ENCODE measurements around the gene KHNYN.
"Not testable (repeated sequence)": the region's sequence is repeated elsewhere in the genome, so short reads cannot be mapped to it uniquely, and the experiment has no call there.

Gene KHNYN

DNA sequence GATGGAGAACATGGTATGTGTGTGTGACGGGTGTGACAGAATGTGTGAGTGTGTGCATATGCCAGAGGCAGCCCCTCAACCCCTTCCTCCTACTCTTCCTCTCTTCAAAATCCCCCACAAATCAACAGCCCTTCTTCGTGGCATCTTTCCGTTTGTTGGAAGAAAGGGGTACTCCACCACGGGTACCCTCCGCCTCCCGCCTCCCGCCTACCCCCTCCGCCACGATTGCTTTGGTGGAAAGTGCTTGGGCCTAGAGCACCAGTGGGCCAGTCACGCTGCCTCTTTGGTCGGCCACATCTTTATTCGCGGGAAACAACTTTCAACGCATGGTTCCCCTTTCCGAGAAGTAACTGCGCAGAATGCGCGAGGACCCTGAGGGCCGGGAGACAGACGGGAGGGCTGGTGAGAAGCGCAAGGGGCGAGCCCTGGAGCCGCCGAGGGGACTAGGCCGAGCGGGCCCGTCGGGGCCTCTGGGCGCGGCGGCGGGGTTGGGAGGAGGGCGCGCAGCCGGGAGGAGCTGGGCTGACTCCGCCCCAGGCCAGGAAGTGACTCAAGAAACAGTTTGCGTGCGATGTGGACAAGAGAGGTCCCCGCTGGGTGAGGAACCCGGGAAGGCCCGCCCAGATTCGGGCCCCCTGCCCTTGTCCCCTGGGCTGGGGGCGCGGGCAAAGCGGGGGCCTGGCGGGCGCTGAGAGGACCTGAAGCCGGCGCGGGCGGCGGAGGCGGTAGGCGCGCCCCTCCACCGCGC is at the start of gene KHNYN, which contains the start of gene CBLN3:
TSS of gene KHNYN (plus strand) at position 560 of the 748 bp plus-strand sequence. CDS start 777 bp downstream, outside the sequence.
TSS of gene CBLN3 (minus strand) at position 274 of the 748 bp plus-strand sequence. CDS start 614 bp downstream, outside the sequence.
- DNase-seq = peak; percentile 91

DNA sequence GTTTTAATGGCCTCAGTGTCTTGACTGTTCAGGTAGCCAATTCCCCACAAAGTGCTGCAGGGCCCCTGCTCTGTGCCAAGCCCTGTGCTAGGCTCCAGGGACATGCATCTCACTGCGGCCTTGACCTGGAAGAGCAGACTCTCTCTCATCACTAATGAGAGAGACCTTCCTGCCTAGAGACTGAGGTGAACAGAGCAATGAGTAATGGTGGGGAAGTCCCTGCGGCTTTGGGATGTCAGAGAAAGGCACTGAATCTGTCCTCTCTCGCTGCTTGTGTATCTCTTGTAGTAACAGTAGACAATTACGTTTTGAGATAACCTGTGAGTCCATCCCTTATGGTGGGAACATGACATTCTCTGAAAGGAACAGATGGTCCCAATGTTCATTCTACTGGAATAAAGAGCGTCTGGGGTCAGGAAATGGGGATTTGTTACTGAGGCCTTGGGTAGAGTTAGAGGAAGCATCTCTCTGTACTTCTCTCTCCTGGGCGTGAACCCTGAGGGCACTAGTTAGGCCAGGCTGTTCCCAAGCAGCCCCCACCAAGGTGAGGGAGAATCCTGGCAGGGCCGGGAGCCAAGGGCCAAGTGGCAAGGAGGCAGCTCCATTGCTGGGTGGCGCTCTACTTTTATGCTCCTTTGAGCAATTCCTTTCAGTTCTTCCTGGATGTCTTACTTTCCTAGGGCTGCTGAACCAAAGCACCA is 48.2 kb upstream of the KHNYN start:
- DNase-seq = no peak

DNA sequence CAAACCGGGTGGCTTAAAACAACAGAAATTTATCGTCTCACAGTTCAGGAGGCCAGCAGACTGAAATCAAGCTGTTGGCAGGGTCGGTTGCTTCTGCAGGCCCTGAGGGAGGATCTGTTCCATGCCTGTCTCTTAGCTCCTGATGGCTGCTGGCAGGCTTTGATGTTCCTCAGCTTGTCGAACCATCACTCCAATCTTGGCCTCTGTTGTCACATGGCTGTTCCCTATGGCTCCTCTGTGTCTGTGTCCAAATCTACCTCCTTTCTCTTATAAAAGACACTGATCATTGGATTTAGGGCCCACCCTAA is 47.7 kb upstream of the KHNYN start:
- no peak for DNase-seq

DNA sequence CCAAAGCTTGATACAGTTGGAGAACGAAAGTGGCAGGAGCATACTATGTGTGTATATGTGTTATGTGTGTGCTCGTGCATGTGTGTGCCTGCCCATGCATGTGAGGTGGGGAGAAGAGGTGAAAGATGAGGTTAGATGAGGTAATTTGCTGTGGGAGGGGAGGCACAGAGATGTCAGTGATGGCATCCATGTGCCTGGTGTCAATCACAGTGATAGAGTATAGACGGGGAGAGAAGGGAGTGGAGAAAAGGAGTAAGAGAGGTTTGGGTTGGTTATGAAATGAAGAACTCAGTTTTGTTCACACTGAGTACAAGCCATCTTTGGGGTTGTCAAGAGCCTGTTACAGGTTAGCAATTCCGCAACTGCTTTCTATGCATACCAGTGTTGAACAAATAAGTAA is 45.6 kb upstream of the KHNYN start:
- no peak for DNase-seq

DNA sequence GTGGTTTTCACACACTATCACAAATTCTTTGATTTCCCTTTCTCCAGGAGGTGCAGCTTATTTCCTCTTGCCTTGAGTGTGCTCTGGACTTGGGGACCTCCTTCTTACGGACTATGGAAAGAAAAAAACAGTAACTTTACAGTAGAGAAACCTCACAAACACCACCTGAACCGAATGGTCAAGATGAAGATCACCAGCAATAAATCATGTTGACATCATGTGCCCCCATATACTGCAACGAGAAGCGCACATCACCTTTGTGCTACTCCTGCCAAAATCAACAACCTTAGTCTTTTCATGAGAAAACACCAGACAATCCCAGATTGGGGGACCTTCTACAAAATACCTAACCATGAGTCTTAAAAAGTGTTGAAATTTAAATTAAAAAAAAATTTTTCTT is 44.2 kb upstream of the KHNYN start:
- DNase-seq = no peak

DNA sequence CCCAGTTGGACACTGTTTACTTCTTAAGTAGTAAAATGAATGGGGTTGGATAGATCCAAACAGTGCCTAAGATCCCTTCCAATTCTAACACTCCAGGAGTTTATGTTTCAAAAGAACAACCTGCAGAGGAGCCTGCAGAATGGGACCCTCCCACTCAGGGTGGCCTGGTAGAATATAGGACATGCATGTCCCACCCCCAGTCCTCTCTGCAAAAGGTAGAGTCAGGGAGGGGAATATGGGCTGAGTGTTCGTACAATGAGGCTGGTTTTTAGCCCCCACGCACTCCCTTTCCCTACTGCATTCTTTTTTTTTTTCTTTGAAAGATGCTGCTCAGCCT is 42.8 kb upstream of the KHNYN start:
- DNase-seq = no peak

DNA sequence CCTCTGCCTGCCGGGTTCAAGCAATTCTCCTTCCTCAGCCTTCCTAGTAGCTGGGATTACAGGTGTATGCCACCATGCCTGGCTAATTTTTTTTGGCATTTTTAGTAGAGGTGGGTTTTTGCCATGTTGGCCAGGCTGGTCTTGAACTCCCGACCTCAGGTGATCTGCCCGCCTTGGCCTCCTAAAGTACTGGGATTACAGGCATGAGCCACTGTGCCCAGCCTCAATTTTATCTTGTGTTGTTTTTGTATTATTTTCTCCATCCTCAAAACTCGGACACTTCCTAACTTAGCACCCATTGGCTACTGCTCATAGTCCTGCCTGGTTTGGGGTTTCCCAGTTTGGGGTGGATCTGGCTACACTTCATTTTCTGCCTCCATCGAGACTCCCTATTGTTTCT is 42.2 kb upstream of the KHNYN start:
- DNase-seq = not testable (repeated sequence)

DNA sequence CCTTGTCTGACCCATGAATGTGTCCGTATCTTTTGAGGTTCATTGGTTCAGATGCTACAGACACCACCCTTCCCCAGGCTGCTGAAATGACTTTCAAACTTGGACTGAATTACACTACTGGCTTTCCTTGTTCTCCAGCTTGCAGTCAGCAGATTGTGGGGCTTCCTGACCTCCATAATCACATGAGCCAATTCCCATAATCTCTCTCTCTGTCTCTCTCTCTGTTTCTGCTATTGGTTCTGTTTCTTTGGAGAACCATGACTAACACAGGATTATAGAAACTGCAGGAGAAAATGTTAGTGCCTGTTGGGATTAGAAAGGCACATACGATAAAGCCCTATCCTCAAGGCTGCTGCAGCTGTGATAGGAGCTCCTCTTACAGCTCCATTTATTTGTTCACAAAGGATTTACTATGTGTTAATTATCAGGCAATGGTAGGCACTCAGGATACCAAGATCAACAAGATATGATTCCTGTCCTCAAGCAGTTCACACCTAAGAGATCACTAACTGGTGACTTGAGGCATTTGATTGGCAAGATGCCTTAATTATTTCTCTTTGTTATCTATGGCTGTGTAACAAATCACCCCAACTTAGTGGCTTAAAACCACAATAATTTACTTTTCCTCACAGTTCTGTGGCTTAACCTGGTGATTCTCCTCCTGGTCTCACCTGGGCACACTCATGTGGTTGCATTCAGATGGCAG is 41.1 kb upstream of the KHNYN start:
- DNase-seq = no peak

DNA sequence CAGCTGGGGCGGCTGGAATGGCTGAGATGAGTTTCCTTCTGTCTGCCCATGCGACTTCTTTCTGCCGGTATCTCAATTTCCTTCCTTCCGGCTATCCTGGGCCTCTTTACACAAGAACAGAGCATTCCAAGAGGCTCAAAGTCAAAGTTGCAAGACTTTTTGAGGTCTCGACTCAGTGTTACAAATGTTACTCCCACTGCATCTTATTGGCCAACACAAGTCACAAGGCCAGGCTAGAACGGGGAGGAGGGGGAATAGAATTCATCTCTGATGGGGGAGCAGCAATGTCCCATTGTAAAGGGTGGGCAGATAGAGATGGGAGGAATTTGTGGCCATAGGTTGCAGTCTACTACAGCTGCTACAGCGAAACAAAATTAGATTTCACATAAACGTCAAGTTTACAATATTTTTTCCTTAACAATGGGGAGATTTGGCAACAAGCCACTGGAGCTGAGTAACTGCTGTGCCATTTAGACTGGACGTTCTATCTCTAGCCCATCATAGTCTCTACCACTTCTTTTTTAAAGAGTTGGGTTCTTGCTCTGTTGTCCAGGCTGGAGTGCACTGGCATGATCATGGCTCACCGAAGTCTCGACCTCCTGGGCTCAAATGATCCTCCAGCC is 40.4 kb upstream of the KHNYN start:
- no peak for DNase-seq

DNA sequence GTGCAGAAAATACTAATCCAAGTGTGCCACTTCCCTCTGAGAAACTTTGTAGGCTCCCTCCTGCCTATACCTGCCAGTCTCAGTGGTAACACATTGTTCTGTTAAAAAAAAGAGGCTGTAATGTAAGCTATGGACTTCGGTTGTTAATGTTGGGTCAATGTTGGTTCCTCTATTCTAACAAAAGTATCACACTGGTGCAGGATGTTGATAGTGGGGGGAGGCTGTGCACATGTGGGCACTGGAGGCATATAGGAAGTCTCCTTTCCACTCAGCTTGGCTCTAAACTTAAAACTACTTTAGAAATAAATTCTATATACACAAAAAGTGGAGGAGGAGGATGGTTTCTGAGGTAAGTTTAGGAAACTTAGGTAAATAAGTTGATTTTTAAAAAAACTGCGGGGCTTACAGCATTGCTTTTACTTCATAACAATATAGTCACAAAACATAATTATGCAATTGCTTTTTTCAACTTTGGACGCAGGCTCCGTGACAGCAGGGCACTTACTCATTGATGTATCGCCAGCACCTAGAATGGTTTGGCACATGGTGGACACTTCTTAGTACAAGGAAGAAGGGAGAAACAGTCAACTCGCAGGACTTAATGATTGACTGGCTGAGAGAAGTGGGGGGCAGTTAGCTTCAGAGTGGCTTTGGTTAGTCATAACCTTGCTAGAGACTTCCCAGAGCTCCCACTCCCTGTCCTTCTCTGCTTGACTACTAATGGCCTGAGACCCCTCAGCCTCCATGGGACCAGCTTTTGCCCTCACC is 38.9 kb upstream of the KHNYN start:
- no peak for DNase-seq

DNA sequence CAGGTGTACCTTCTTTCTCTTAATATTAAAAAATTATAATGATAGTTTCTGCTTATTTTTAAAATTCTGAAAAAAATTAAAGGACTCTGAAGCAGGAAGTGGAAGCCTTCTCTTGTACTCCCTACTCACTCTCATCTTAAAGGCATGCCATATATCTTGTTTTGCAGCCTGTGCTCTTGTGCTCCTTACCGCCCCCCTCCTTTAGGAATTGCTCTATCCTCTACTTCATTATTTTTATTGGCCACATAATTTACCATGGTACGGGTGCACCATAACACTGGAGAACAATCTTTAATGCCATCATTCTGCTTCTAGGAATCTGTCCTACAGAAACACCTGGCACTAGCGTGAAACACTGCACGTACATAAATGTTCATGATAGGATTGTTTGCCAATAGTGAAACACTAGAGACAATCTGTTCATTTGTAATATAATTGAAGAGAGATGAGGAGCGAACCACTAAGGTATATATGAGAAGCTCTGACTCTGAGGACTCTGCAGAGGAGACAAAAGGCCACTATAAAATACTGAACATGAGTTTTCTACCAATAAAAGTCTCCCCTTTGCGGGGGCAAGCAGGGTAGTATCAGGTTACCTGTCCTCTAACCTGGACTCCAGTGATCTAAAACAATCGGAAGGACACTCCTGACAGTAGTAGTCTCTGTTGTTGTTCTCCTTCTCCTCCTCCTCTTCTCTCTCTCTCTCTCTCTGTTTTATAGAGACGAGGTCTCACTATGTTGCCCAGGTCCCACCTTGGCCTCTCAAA is 37.2 kb upstream of the KHNYN start:
- DNase-seq = no peak

DNA sequence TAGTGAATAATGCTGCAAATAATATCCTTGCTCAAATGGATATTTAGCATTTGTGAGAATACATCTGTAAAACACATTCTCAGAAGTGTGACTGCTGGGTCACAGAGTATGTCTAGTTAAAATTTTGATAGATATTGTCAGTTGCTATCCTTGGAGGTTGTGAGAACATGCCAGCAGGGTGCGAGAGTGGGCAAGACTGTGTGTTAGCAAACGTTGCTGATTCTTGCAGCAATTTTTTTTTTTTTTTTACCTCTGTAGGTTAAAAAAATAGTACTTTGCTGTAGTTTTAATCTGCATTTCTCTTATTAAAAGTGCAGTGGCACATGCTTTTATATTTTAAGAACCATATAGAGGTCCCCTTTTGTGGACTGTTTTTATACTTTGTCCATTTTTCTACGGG is 35.5 kb upstream of the KHNYN start:
- no peak for DNase-seq

DNA sequence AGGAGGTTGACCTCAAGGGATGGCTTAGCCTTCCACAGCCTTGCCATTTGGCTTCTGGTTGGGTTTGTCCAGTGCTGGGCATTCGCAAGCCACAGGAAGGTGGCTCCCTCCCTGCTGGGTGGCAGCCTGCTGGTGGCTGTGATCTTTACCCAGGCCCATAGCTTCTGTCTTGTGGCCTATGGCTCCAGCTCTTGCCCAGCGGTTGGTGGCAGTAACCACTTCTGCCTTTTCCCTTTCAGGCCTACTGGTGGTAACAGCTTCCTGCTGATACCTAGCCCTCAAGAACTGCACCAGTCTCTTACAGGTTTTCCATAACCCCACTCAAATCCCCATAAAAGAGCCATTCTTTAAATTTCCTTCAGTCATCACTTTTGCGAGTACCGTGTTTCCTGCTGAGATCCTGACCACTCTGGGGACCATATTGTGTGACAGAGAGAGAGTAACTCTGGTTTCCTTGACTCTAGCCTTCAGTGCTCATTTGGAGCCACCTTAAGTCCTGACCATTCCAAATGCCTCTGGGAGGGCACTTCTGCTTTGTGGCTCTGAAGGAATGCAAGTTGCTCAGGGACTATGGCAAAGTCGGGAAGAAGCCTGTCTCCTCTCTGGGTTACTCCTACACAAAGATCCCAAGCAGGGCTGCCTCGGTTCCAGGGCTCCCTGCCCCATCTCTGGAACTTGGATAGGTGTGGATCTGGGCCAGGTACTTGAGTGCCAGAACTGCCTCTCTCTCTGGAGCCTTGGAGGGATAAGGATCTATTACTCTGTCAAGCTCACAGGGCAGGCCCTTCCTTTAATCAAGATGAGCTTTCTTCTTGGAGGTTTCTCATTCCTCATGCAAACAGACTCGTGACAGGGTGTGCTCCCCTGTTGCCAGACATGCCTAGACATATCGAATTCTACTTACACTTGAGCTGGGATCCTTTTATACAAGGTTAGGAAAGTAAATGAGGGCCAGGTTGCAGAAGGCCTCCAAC is 33.9 kb upstream of the KHNYN start:
- DNase-seq = no peak

DNA sequence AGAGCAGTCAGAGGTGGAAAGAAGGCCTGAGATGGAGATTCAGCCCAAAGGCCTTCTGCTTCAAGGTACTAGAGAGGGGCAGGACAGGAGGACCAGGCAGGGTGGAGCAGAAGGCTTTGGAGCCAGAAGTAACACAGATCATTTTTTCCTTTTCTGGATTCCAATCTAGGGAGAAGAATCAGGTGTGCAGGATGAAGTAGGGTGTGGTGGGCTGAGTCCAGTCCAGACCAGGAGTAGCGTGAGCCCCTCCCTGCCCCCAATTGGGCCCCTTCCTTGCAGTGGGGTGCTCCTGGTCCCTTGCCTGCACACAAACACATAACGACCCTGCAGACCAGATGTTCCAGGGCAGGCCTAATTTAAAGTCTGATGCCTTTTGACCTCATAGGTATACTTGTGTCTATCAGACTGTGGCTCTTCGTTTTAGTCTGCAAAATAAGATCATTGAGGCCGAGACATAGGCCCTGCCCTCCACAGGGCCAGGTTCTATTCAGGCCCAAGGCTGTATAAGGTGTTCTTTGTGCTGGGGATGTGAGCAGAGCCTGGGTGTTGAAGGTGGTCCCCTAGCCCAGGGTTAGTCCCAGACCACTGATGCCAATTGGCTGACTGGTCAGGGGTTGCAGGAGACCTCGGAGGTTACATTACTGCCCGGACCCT is 32.0 kb upstream of the KHNYN start:
- no peak for DNase-seq

DNA sequence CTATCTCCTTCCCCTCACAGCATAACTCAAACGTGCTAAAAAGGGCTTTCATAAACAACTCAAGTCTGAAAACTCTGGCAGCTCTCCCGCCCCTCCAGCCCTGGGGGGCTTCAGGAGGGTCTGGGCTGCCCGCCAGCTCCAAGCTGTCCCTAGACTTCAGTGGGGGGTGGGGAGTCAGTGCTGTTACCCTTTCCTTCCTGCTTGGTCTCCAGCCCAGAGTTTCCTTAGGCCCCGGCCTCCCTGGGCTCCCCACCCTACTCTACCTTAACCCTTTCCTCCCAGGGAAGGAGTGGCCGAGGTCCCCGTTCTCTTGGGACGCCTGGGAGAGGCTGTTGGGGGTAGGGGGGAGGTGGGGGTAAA is 31.5 kb upstream of the KHNYN start:
- no peak for DNase-seq

DNA sequence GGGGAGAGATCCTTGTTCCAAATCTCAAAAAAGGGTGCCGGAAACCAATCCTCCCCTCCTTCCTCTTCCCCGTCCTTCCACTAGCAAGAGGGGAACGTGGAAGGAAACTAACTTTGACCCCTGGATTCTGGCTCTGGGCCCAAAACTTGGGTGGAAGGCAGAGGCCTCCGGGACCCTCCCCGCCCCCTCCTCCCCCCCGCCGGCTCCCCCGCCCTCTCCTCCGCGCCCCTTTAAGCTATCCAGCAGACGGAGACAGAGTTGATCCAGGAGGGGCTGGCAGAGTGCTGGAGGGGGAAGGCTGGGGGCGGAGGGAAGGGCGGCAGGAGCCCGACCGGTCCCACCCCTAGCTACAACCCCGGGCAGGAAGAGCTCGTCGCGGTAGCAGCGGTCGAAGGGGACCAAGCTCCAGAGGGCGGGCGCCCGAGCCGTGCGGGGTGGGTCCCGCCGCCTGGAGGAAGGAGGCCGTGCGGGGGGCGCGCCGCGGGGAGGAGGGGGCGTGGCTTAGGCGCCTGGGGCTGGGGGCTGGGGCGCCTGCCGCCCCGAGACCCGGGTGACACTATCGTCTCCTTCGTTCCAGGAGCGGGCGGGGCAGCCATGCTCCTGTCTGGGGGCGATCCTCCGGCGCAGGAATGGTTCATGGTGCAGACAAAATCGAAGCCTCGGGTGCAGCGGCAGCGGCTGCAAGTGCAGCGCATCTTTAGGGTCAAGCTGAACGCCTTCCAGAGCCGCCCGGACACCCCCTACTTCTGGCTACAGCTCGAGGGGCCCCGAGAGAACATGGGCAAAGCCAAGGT is 30.9 kb upstream of the KHNYN start, which contains the start of gene NYNRIN:
TSS of gene NYNRIN (plus strand) at position 351 of the 794 bp plus-strand sequence. CDS start at position 595, 244 bp downstream.
- peak; percentile 20 for DNase-seq

DNA sequence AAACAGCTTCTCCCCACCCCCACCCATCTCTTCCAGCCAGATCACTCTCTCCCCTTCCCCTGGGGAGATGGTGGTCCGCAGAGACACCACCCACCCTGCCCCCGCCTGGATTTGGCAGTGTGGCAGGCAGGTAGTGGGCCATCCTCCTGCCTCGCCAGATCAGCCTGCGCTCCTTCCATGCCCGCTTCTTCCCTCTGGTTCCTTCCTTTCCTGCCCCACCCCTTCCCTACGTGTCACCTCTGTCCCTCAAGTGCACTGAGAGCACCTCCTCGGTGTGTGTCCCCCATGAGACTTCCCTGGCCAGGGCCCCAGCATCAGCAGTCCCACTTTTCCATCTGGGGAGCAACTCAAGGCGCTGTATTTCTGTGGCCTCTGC is 30.3 kb upstream of the KHNYN start:
- no peak for DNase-seq

DNA sequence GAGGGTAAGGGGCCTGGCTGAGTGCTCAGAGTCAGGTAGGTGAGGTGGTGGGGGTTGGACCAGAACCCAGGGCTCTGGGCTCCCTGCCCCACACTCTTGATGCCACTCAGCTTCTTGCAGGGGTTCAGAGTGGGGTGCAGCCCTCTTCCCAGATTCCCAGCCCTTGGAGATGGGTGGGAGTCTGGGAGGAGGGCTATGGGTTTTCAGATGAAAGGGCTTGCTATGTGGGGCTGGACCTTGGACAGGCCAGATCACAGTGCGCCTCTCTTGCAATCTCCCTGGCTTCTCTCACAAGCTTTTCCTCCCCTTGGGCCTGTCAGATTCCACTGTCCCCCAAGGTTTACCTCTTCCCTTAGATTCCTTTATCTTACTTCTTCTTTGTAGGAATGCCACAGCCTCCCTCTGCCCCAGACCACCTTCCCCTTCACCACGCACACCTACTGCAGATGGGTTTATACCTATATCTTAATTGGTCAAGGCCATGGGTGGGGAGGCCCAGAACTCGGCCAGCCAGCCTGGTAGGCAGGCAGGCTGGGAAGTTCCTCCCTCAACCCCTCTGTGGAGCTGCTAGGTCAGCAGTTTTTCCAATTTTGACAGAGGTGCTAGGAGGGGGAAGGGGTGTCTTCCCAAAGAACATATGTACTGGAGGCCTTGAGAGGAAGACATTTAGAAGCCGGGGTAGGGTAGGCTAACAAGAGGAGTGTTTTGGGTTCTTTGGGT is 29.6 kb upstream of the KHNYN start:
- no peak for DNase-seq
